SK-N-SH (cell line): ENCODE measurements around the gene APBB2. TPM values are rescaled to one million over a fixed set of nuclear protein-coding genes. Genes with fewer than 3 reads are reported as not detected.

Source experiments
- CTCF ChIA-PET: fragments of 300-600, 350-600 bp; formaldehyde crosslinking; extraction: SDS; loops from one replicate; lab custom pipeline; 2021; lab: Yijun Ruan, JAX
- POLR2A ChIA-PET: fragments of 350-600 bp; sonication (Branson Sonifier 250); formaldehyde crosslinking; extraction: SDS; loops from one replicate; lab custom pipeline; 2020; ENCODE audit warnings: antibody characterized with exemption, inconsistent platforms; lab: Yijun Ruan, JAX
- DNase-seq: peaks from one replicate; pipeline ENCODE4 v3.0.0; 2012
- H2AFZ ChIP-seq: fragments of 200-600 bp; sonication (generic); 2 replicates; pipeline ENCODE4 v1.8.1; 2016; ENCODE audit warnings: antibody characterized with exemption, mild to moderate bottlenecking, low read depth
- H3F3A ChIP-seq: fragments of 200-600 bp; sonication (generic); replicated peaks from 2 replicates; pipeline ENCODE3; 2016; ENCODE audit warnings: antibody characterized with exemption, mild to moderate bottlenecking; ENCODE audit not compliant: insufficient read depth
- H3K27ac ChIP-seq, 2 experiments: fragments of 200-500 bp in 1 of 2; fragments of 200-600 bp in 1 of 2; sonication (Bioruptor generic) in 1 of 2; sonication (generic), shearing (Covaris generic) in 1 of 2; 2 replicates each; pipeline versions ENCODE4 v1.5.1 to v1.6.1; 2014 to 2016; ENCODE audit warnings: low read depth in 2 of 2, inconsistent platforms in 1 of 2, low read length in 1 of 2, mild to moderate bottlenecking in 1 of 2, mixed read lengths in 1 of 2
- H3K27me3 ChIP-seq: fragments of 200-600 bp; sonication (generic), shearing (Covaris generic); 2 replicates; pipeline ENCODE4 v1.6.1; 2016; ENCODE audit warnings: mixed run types; ENCODE audit not compliant: insufficient read depth
- H3K36me3 ChIP-seq, 2 experiments: fragments of 200-500 bp in 1 of 2; fragments of 200-600 bp in 1 of 2; sonication (Bioruptor generic) in 1 of 2; sonication (generic) in 1 of 2; replicated peaks in 1 of 2; 2 replicates each; pipeline versions ENCODE3 to v1.5.1; 2014 to 2016; ENCODE audit warnings: low read length in 1 of 2, mild to moderate bottlenecking in 1 of 2; ENCODE audit not compliant: insufficient read depth in 2 of 2, control insufficient read depth in 1 of 2
- H3K4me1 ChIP-seq, 2 experiments: fragments of 200-500 bp in 1 of 2; fragments of 200-600 bp in 1 of 2; sonication (Bioruptor generic) in 1 of 2; sonication (generic), shearing (Covaris generic) in 1 of 2; 2 replicates each; pipeline versions ENCODE4 v1.5.1 to v1.6.1; 2014 to 2016; ENCODE audit warnings: low read depth in 1 of 2, low read length in 1 of 2, mixed run types in 1 of 2; ENCODE audit not compliant: insufficient read depth in 2 of 2, control insufficient read depth in 1 of 2
- H3K4me2 ChIP-seq: fragments of 200-600 bp; sonication (generic), shearing (Covaris generic); 2 replicates; pipeline ENCODE4 v1.6.1; 2017; ENCODE audit warnings: mixed run types
- H3K4me3 ChIP-seq, 2 experiments: fragments of 200-500 bp in 1 of 2; fragments of 200-600 bp in 1 of 2; sonication (Bioruptor generic) in 1 of 2; sonication (generic), shearing (Covaris generic) in 1 of 2; 2 replicates each; pipeline versions ENCODE4 v1.5.1 to v1.8.1; 2014 to 2016; ENCODE audit warnings: low read depth in 2 of 2, inconsistent platforms in 1 of 2, low read length in 1 of 2, mild to moderate bottlenecking in 1 of 2, mixed read lengths in 1 of 2, moderate library complexity in 1 of 2
- H3K79me2 ChIP-seq: fragments of 200-600 bp; sonication (generic); 2 replicates; pipeline ENCODE4 v1.8.1; 2017; ENCODE audit warnings: mild to moderate bottlenecking; ENCODE audit not compliant: insufficient read depth
- H3K9ac ChIP-seq: fragments of 200-600 bp; sonication (generic); 2 replicates; pipeline ENCODE4 v1.6.1; 2017; ENCODE audit warnings: mixed run types
- H3K9me2 ChIP-seq: fragments of 200-600 bp; sonication (generic); 2 replicates; pipeline ENCODE4 v1.6.1; 2017; ENCODE audit warnings: mixed run types
- H3K9me3 ChIP-seq: fragments of 200-600 bp; sonication (generic); 2 replicates; pipeline ENCODE4 v1.6.1; 2017; ENCODE audit warnings: mixed run types, mild to moderate bottlenecking, moderate library complexity
- H4K20me1 ChIP-seq: fragments of 200-600 bp; sonication (generic); 2 replicates; pipeline ENCODE4 v1.6.1; 2017; ENCODE audit warnings: mild to moderate bottlenecking, mixed run types; ENCODE audit not compliant: insufficient read depth
- CHD2 ChIP-seq: fragments of 150-350 bp; IDR thresholded peaks from 2 replicates; pipeline ENCODE4 v1.6.1; 2018; ENCODE audit warnings: low read length; ENCODE audit not compliant: partially characterized antibody
- EZH2phosphoT487 ChIP-seq: fragments of 200-600 bp; sonication (generic); IDR thresholded peaks from 2 replicates; pipeline ENCODE4 v1.6.1; 2017; ENCODE audit warnings: low read depth, mixed run types, mild to moderate bottlenecking, antibody characterized with exemption, moderate library complexity, borderline replicate concordance
- GABPA ChIP-seq: IDR thresholded peaks from 2 replicates; pipeline ENCODE4 v1.4.0; 2012; ENCODE audit warnings: low read depth, mild to moderate bottlenecking
- JUND ChIP-seq: IDR thresholded peaks from 2 replicates; pipeline ENCODE4 v1.4.0; 2012
- MXI1 ChIP-seq: IDR thresholded peaks from 2 replicates; pipeline ENCODE4 v1.6.1; 2012; ENCODE audit warnings: mild to moderate bottlenecking, low read depth, low read length, improper control_type of control experiment
- NRF1 ChIP-seq: IDR thresholded peaks from 2 replicates; pipeline ENCODE4 v1.6.1; 2012; ENCODE audit warnings: low read depth, mild to moderate bottlenecking, low read length
- RAD21 ChIP-seq: IDR thresholded peaks from 2 replicates; pipeline ENCODE4 v1.6.1; 2012; ENCODE audit warnings: mild to moderate bottlenecking, low read length
- RCOR1 ChIP-seq: fragments of 150-350 bp; IDR thresholded peaks from 2 replicates; pipeline ENCODE4 v1.6.1; 2017; ENCODE audit warnings: antibody characterized with exemption, low read length
- REST ChIP-seq: IDR thresholded peaks from 2 replicates; pipeline ENCODE4 v1.6.1; 2012; ENCODE audit warnings: mild to moderate bottlenecking, low read depth, low read length, moderate library complexity
- RFX5 ChIP-seq: IDR thresholded peaks from 2 replicates; pipeline ENCODE4 v1.6.1; 2012; ENCODE audit warnings: mild to moderate bottlenecking, improper control_type of control experiment, low read length
- SIN3A ChIP-seq: IDR thresholded peaks from 2 replicates; pipeline ENCODE4 v1.6.1; 2012; ENCODE audit warnings: low read depth, mild to moderate bottlenecking, low read length, moderate library complexity, borderline replicate concordance
- SMC3 ChIP-seq: IDR thresholded peaks from 2 replicates; pipeline ENCODE4 v1.6.1; 2012; ENCODE audit warnings: low read depth, low read length, improper control_type of control experiment
- TAF1 ChIP-seq: IDR thresholded peaks from 2 replicates; pipeline ENCODE4 v1.6.1; 2012; ENCODE audit warnings: low read depth, mild to moderate bottlenecking, low read length, moderate library complexity, borderline replicate concordance
- TEAD4 ChIP-seq: IDR thresholded peaks from 2 replicates; pipeline ENCODE4 v1.4.0; 2012; ENCODE audit warnings: mild to moderate bottlenecking, borderline replicate concordance; ENCODE audit not compliant: insufficient read depth
- USF1 ChIP-seq: IDR thresholded peaks from 2 replicates; pipeline ENCODE4 v1.4.0; 2012; ENCODE audit warnings: low read depth, borderline replicate concordance
- USF2 ChIP-seq: fragments of 150-350 bp; IDR thresholded peaks from 2 replicates; pipeline ENCODE4 v1.6.1; 2017; ENCODE audit warnings: antibody characterized with exemption, low read length, low read depth, borderline replicate concordance
- WGBS: methylation state at CpG from one replicate; pipeline ENCODE4 v1.1.6; 2017; ENCODE audit warnings: low lambda C conversion rate; 5-methylcytosine and 5-hydroxymethylcytosine counted together
- polyA plus RNA-seq, 3 experiments: library from polyadenylated mRNA; depleted of rRNA; stranded (reverse); fragments of >200 nt; gene quantifications; 2 replicates each; pipeline ENCODE4 v1.2.3, GENCODE V29; 2012
- TF ChIP-seq, protein P1 (sequence below): fragments of 200-600 bp; sonication (generic); IDR thresholded peaks from 2 replicates; pipeline ENCODE4 v1.6.1; 2017; ENCODE audit warnings: antibody characterized with exemption, mild to moderate bottlenecking, moderate library complexity

APBB2 gene
- polyA plus RNA-seq, 1 of the 3 experiments (the other 2 are of a cell fraction) = 49.8 TPM

DNA sequence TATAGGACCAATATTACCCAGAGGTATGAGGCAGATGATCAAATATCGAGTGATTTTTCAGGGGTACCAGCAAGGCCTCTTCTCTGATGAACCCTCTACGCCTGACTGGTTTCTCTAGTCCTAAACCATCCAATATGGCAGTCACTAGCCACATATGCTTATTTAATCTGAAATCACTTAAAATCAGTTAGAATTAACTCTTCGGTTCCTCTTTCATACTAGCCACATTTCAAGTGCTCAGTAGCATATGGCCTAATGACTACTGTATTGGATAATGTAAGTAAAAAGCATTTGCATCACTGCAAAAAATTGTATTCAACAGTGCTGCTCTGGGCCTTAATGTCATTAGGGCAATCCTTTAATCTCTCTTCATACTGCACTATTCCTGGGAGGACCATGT is 4.4 kb upstream of the APBB2 start:
- Histone ChIP-seq H3K4me3 (no peak overlapping the region), H3K4me2 (no peak overlapping the region), H3K4me1 (peaks cover 4 to 11% of the 10 kb centered on the region in 2 experiments; a peak in 2 of 4 replicates), H3K9ac (no peak overlapping the region), H2AFZ (no peak overlapping the region), H3K9me2 (no peaks in the 10 kb centered on the region), H3K27ac (no peak overlapping the region), H3K36me3 (no peaks in the 10 kb centered on the region), H3F3A (peaks cover 13% of the 10 kb centered on the region), H4K20me1 (no peaks in the 10 kb centered on the region), H3K27me3 (no peaks in the 10 kb centered on the region), H3K79me2 (peaks cover 6% of the 10 kb centered on the region), H3K9me3 (no peaks in the 10 kb centered on the region)
- CTCF ChIA-PET = interaction anchor here (1.0 to 9.5 kb wide), 2 partner anchors 242 to 294 kb away, joined by 5 to 196 read pairs; no protein-coding TSS in a partner anchor
- WGBS = 96% methylated on average over 3 of the region's 3 CpGs
- no peak for DNase-seq
- TF ChIP-seq RCOR1 (no peak), EZH2phosphoT487 (no peak), SIN3A (no peak), CHD2 (no peak), TAF1 (no peak), GABPA (no peak), NRF1 (no peak), JUND (no peak), RFX5 (no peak), MXI1 (no peak), REST (no peak), SMC3 (no peak), USF1 (no peak), RAD21 (no peak), USF2 (no peak), TEAD4 (no peak)
- TF ChIP-seq, protein P1, sequence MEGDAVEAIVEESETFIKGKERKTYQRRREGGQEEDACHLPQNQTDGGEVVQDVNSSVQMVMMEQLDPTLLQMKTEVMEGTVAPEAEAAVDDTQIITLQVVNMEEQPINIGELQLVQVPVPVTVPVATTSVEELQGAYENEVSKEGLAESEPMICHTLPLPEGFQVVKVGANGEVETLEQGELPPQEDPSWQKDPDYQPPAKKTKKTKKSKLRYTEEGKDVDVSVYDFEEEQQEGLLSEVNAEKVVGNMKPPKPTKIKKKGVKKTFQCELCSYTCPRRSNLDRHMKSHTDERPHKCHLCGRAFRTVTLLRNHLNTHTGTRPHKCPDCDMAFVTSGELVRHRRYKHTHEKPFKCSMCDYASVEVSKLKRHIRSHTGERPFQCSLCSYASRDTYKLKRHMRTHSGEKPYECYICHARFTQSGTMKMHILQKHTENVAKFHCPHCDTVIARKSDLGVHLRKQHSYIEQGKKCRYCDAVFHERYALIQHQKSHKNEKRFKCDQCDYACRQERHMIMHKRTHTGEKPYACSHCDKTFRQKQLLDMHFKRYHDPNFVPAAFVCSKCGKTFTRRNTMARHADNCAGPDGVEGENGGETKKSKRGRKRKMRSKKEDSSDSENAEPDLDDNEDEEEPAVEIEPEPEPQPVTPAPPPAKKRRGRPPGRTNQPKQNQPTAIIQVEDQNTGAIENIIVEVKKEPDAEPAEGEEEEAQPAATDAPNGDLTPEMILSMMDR = no peak
- POLR2A ChIA-PET = interaction anchor here (1.2 kb wide), 1 partner anchor 38 kb away, joined by 3 read pairs; the partner anchor contains the start of gene UCHL1
